AG10803 (cell line): ENCODE results near the gene DMD.

Source experiments
- DNase-seq: peaks from one replicate; pipeline ENCODE4 v3.0.0; 2010; ENCODE audit warnings: low read depth
- H3K4me3 ChIP-seq: 2 replicates; pipeline ENCODE4 v1.5.1; 2011; ENCODE audit warnings: mild to moderate bottlenecking, low read length, control low read depth
- CTCF ChIP-seq: conservative IDR thresholded peaks from 2 replicates; pipeline ENCODE4 v1.5.1; 2011; ENCODE audit warnings: mild to moderate bottlenecking, low read length, control low read depth, inconsistent platforms

Gene DMD

GRCh38 chrX:31199056-31199839, 2012.1 kb downstream of the DMD start:
- TF ChIP-seq CTCF: no peak
- peak; percentile 74 for DNase-seq
- H3K4me3 ChIP-seq: no peak overlapping the region

- TF ChIP-seq CTCF: no peak
- no peak overlapping the region for H3K4me3 ChIP-seq
- DNase-seq: no peak
Observed at GRCh38 chrX:31190221-31190975, 2021.0 kb downstream of the DMD start.

- H3K4me3 ChIP-seq: no peak overlapping the region
- TF ChIP-seq CTCF: no peak
- DNase-seq: no peak
Observed at GRCh38 chrX:31186693-31187338, 2024.5 kb downstream of the DMD start.

- DNase-seq: no peak
- TF ChIP-seq CTCF: no peak
- no peak overlapping the region for H3K4me3 ChIP-seq
Observed at GRCh38 chrX:31185884-31186283, 2025.5 kb downstream of the DMD start.

GRCh38 chrX:31181377-31182000, 2029.9 kb downstream of the DMD start:
- DNase-seq: no peak
- no peak overlapping the region for H3K4me3 ChIP-seq
- no peak for TF ChIP-seq CTCF

GRCh38 chrX:31179203-31179602, 2032.1 kb downstream of the DMD start:
- DNase-seq: no peak
- no peak overlapping the region for H3K4me3 ChIP-seq
- no peak for TF ChIP-seq CTCF
